HG03439 (cell line): Measurements from ENCODE around the gene MUC3A.

Source experiments
- ATAC-seq: cut with Tn5 transposase; IDR thresholded peaks from one replicate; pipeline ENCODE4 v1.9.1; 2021; ENCODE audit warnings: mild to moderate bottlenecking, moderate library complexity; ENCODE audit not compliant: unreplicated experiment

Gene MUC3A

DNA sequence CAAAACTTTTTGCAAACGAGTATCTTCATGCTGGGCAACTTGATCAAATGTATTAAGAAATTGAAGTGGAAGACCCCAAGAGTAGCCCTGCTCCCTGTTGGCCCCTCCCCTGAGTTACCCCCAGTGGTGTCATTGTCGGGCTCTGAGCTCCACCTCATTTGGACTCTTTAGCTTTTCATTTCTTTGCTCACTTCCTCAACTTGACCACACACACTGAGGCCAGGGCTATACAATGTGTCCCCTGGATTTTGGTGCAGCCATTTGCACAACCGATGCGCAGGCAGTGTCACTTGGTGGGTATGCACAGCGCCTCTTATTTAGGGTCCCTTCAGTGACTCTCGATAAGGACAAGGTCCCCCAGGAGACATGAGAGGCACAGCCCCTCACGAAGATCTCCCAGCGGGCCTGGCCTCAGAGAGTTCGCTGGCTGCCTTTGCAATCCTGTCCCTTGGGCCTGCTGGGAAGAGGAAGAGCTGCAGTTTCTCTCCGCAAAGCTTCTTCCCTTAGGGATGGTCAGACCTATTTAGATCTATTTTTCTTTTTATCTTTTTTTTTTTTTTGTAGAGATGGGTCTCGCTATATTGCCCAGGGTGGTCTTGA lies 2.5 kb upstream of the MUC3A start:
- ATAC-seq, result no peak

DNA sequence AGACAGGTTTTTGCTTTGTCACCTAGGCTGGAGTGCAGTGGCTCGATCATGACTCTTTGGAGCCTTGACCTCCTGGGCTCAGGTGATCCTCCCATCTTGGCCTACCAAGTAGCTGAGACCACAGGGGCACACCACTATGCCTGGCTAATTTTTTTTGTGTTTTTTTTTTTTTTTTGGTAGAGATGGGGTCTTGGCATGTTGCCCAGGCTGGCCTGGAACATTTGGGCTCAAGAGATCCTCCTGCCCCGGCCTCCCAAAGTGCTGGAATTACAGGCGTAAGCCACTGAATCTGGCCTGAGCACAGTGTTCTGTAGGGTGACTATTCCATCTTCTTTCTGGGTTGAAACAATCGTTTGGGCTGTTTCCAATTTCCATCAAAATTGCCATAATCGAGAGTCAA lies 1.5 kb upstream of the MUC3A start:
- no peak for ATAC-seq

- ATAC-seq, result no peak
Observed at GRCh38 chr7:100949933-100950443, 654 bp downstream of the MUC3A start.

DNA sequence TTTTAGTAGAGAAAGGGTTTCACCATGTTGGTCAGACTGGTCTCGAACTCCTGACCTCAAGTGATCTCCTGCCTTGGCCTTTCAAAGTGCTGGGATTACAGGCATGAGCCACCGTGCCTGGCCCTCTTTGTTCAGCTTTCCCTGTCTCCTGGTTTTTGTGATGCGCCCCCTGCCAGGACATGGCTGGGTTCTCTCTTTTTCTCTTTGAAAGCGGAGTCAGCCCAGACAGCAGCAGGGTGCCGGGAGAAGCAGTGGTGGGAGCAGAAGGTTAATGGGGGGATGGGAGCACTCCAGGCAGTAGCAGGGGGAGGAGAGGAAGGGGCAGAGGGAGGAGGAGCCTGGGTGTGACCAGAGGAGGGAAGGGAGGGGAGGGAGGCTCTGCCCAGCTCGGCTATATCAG lies 1.8 kb downstream of the MUC3A start:
- no peak for ATAC-seq

- ATAC-seq, result no peak
Observed at GRCh38 chr7:100951888-100952560, 2.7 kb downstream of the MUC3A start.

- ATAC-seq, result no peak
Observed at GRCh38 chr7:100952641-100953040, 3.3 kb downstream of the MUC3A start.

DNA sequence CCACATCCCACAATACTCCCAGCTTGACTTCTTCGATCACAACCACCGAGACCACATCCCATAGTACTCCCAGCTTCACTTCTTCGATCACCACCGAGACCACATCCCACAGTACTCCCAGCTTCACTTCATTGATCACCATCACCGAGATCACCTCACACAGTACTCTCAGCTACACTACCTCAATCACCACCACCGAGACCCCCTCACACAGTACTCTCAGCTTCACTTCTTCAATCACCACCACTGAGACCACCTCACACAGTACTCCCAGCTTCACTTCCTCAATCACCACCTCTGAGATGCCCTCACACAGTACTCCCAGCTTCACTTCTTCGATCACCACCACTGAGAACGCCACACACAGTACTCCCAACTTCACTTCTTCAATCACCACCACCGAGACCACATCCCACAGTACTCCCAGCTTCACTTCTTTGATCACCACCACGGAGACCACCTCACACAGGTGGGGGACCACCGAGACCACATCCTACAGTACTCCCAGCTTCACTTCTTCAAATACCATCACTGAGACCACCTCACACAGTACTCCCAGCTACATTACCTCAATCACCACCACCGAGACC lies 8.6 kb downstream of the MUC3A start:
- no peak for ATAC-seq

DNA sequence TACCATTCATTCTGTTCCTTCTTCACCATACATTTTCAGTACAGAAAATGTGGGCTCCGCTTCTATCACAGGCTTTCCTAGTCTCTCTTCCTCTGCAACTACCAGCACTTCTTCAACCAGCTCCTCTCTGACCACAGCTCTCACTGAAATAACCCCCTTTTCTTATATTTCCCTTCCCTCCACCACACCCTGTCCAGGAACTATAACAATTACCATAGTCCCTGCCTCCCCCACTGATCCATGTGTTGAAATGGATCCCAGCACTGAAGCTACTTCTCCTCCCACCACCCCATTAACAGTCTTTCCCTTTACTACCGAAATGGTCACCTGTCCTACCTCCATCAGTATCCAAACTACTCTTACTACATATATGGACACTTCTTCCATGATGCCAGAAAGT lies 10.6 kb downstream of the MUC3A start:
- ATAC-seq, result no peak

GRCh38 chr7:100962537-100962936 lies 13.2 kb downstream of the MUC3A start:
- no peak for ATAC-seq

DNA sequence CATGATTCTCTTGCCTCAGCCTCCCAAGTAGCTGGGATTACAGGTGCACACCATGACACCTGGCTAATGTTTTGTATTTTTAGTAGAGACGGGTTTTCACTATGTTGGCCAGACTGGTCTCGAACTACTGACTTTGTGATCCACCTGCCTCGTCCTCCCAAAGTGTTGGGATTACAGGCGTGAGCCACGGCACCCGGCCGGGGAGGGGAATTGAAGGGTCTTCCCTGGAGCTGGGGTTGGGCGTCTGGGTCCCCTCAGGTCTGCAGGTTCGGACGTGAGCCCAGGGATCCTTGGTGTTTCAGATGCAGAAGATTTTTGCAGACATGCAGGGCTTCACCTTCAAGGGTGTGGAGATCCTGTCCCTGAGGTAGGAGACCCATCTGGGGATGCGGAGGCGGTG lies 14.1 kb downstream of the MUC3A start:
- ATAC-seq, result no peak

- no peak for ATAC-seq
Observed at GRCh38 chr7:100963874-100964273, 14.5 kb downstream of the MUC3A start.

- ATAC-seq, result no peak
Observed at GRCh38 chr7:100964630-100965029, 15.3 kb downstream of the MUC3A start.

GRCh38 chr7:100965045-100965722 lies 15.8 kb downstream of the MUC3A start:
- no peak for ATAC-seq

DNA sequence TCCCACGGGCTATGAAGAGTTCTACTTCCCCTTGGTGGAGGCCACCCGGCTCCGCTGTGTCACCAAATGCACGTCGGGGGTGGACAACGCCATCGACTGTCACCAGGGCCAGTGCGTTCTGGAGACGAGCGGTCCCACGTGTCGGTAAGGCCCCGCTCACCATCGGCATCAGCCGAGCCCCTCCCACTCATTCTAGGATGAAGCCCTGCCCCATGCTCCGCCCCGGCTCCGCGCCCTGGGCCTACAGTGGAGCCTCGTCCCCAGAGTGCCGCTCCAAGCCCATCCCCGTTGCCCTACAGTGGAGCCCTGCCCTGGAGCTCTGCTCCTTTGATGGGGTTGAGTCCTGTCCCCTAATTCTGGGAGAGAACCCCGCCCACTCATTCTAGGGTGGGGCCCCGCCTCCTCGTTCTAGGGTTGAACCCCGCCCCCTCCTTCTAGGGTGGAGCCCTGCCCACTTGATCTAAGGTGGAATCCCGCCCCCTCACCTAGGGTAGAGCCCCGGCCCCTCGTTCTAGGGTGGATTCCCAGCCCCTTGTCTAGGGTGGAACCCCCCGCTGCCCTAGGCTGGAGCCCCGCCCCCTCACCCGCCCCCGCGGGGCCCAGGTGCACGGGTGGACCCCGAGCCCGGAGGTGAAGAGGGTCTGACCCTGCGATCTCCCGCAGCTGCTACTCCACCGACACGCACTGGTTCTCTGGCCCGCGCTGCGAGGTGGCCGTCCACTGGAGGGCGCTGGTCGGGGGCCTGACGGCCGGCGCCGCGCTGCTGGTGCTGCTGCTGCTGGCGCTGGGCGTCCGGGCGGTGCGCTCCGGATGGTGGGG lies 16.6 kb downstream of the MUC3A start:
- no peak for ATAC-seq

GRCh38 chr7:100966542-100967291 lies 17.4 kb downstream of the MUC3A start:
- ATAC-seq, result no peak

DNA sequence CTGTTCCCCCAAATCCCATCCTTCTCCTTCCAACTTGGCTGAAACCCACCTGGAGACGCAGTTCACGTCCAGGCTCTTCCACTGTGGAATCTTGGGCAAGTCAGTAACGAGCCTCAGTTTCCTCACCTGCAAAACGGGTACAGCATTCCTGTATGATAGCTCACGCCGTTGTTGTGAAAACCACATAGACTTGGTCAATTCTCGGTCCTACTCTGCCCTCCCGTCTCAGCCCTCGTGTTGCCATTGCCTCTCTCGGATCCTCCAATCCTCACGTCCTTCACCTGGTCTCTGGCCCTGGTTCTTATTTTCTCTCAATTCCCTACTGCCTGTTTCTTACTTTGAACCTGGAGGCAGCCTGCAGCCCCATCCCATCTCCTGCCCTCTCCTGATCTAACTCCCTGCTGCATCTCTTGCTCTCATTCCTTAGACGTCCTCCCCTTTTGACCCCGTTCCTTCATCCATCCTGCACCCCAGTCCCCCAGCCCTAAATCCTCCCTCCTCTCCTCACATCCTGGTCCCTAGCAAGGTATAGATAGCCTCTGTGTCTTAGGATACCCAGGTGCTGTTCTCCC lies 18.0 kb downstream of the MUC3A start:
- no peak for ATAC-seq

DNA sequence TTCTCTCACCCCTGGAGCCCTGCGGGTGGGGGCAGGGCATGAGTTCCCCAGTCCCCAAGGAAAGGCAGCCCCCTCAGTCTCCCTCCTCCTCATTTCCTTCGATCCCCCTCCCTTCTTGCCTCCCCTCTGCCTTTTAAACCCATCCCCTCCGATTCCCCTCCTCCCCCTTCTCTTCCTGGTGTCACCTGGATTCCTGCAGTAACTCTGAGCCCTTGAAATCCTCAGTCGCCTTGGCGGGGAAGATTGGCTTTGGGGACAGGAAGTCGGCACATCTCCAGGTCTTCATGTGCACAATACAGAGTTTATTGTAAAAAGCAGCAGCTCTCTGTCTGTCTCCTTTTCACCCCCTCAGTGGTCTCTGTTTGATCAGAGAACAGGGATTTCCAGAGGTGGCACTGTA lies 18.7 kb downstream of the MUC3A start:
- no peak for ATAC-seq

DNA sequence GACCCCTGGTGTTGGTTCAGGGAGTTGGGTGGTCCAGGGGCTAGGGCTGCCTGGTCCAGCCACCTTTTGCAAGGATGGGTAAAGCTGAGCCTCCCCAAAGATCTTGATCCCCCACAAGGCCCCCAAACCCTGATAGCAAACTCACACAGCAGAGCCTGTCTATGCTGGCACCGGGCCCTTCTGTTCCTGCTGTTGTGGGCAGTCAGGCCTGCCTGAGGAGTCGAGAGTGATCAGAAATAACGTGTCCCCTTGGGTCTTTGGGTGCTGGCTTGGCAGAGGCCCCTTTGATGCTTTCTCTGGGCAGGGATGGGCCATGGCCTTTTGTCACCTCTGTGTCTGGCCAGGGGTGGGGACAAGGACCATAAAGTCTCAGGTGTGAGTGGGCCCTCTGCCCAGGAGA lies 19.3 kb downstream of the MUC3A start:
- ATAC-seq, result no peak

DNA sequence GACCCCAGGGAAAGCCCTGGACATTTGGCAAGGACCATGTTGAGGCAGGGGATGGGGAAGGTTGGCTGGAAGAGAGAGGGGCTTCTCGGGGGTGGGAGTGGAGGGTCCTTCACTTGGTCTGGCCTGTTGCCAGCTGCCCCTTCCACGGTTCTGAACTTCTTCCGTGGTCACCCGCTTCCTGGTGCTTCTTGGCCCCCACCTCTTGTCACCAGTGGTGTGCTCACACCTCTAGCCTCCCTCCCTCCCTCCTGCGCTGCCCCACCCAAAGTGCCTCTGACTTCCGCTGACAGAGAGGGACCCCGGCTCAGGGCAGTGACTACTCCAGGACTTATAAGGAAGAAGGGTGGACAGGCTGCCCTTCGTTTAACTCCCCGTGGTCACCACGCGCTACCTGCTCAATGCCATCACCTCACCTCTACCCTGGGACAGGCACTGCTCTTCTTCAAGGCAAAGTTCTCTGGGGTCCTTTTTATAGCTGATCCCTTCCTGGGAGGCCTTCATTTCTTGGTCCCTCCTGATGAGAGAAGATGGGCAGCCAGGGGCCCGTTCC lies 19.8 kb downstream of the MUC3A start, which contains the start of gene MUC12:
MUC12 (plus strand) TSS at position 500 of the 550 bp plus-strand sequence. CDS start 58 bp downstream, outside the sequence.
- ATAC-seq, result no peak
